Measurements from ENCODE around the gene VEPH1. TPM values are rescaled to one million over a fixed set of nuclear protein-coding genes. Genes with fewer than 3 reads are reported as not detected.

VEPH1 gene
- polyA plus RNA-seq, 2 of the 4 experiments (the other 2 are of a cell fraction) = 0.04 to 0.16 TPM

GRCh38 chr3:157369727-157370421 lies 133.3 kb downstream of the VEPH1 start:
- 24% methylated on average over 4 of the region's 4 CpGs for WGBS (ENCODE audit: missing lambda C conversion rate)
- ChIA-PET CTCF (no interaction called here), POLR2A (no interaction called here)
- Histone ChIP-seq H3K9me3 (no peaks in the 10 kb centered on the region), H3K4me2 (peak overlapping the region; percentile 61), H3K4me3 (no peak overlapping the region), H3K4me1 (peaks cover 30% of the 10 kb centered on the region), H3K27ac (peak overlapping the region; percentile 13 to 65; a peak in 5 of 6 replicates)
- TF ChIP-seq EP300 (IDR thresholded peaks at IDR 0.05) (no peak), CTCF (IDR thresholded peaks at IDR 0.05) (no peak), E2F6 (IDR thresholded peaks at IDR 0.05; ENCODE audit: borderline replicate concordance, low read depth) (no peak), TFCP2L1 (CRISPR knock-in tag; IDR thresholded peaks at IDR 0.05) (no peak), USF2 (IDR thresholded peaks at IDR 0.05) (no peak), ZSCAN20 (CRISPR knock-in tag; IDR thresholded peaks at IDR 0.05) (no peak), NFE2L2 (conservative IDR thresholded peaks at IDR 0.05; ENCODE audit: low read length) (no peak), POLR2AphosphoS2 (conservative IDR thresholded peaks at IDR 0.05; ENCODE audit: low read length) (no peak), FOSL2 (IDR thresholded peaks at IDR 0.05) (no peak), FOSL2 (CRISPR knock-in tag; IDR thresholded peaks at IDR 0.05) (no peak), GATA3 (IDR thresholded peaks at IDR 0.05; ENCODE audit: borderline replicate concordance) (no peak), HOXB13 (CRISPR knock-in tag; IDR thresholded peaks at IDR 0.05; ENCODE audit: low read depth) (no peak), KDM5A (IDR thresholded peaks at IDR 0.05) (no peak), CBX2 (IDR thresholded peaks at IDR 0.05; ENCODE audit: borderline replicate concordance, low read depth) (no peak), FOXS1 (CRISPR knock-in tag; IDR thresholded peaks at IDR 0.05) (no peak), ZNF302 (CRISPR knock-in tag; IDR thresholded peaks at IDR 0.05) (no peak), BCL3 (IDR thresholded peaks at IDR 0.05) (no peak), RCOR1 (IDR thresholded peaks at IDR 0.05; ENCODE audit: low read depth, low read length) (no peak), ATOH8 (CRISPR knock-in tag; IDR thresholded peaks at IDR 0.05; ENCODE audit: low read depth) (no peak), PBX3 (IDR thresholded peaks at IDR 0.05) (no peak)
- DNase-seq (ENCODE audit: low read depth in 1 of 2, low spot score in 1 of 2) (peak in 1 of 2 experiments; percentile 26), ATAC-seq (peak in 1 of 2 experiments; percentile 64; a peak in 3 of 6 replicates), FAIRE-seq (no peak)

GRCh38 chr3:157368171-157368570 lies 135.0 kb downstream of the VEPH1 start:
- ChIA-PET CTCF (no interaction called here), POLR2A (no interaction called here)
- no peak overlapping the region for H3K4me3 ChIP-seq
- whole genome bisulfite sequencing (ENCODE audit: missing lambda C conversion rate) = 81% methylated on average over 3 of the region's 3 CpGs
- no peak for TF ChIP-seq MAX (IDR thresholded peaks at IDR 0.05)
- no peak for TF ChIP-seq CBX2 (IDR thresholded peaks at IDR 0.05; ENCODE audit: borderline replicate concordance, low read depth)
- TF ChIP-seq TP53 (CRISPR knock-in tag; IDR thresholded peaks at IDR 0.05) = no peak
- no peak for TF ChIP-seq RNF2 (IDR thresholded peaks at IDR 0.05; ENCODE audit: borderline replicate concordance, low read depth)
- no peak for TF ChIP-seq KDM1A (IDR thresholded peaks at IDR 0.05; ENCODE audit: low read depth)
- TF ChIP-seq ZC3H11A (IDR thresholded peaks at IDR 0.05) = no peak
- TF ChIP-seq GATA3 (IDR thresholded peaks at IDR 0.05; ENCODE audit: borderline replicate concordance) = no peak
- no peak for TF ChIP-seq NFE2L2 (conservative IDR thresholded peaks at IDR 0.05; ENCODE audit: low read length)
- no peak for TF ChIP-seq HOXA7 (CRISPR knock-in tag; IDR thresholded peaks at IDR 0.05)
- TF ChIP-seq SREBF2 (IDR thresholded peaks at IDR 0.05) = no peak
- no peak for TF ChIP-seq EHF (CRISPR knock-in tag; IDR thresholded peaks at IDR 0.05)
- TF ChIP-seq RARB (CRISPR knock-in tag; IDR thresholded peaks at IDR 0.05) = no peak
- TF ChIP-seq FOXS1 (CRISPR knock-in tag; IDR thresholded peaks at IDR 0.05) = no peak
- no peak for TF ChIP-seq RFX5 (IDR thresholded peaks at IDR 0.05)
- TF ChIP-seq ZFP36 (IDR thresholded peaks at IDR 0.05; ENCODE audit: borderline replicate concordance, partially characterized antibody) = no peak
- no peak for TF ChIP-seq MYC (IDR thresholded peaks at IDR 0.05; ENCODE audit: borderline replicate concordance, low read length)
- no peak for TF ChIP-seq ZNF302 (CRISPR knock-in tag; IDR thresholded peaks at IDR 0.05)
- no peak for DNase-seq (ENCODE audit: low read depth in 1 of 2, low spot score in 1 of 2)
- no peak overlapping the region for H3K4me2 ChIP-seq
- peaks cover 30% of the 10 kb centered on the region for H3K4me1 ChIP-seq
- no peak overlapping the region for H3K27ac ChIP-seq
- FAIRE-seq = no peak
- H3K9me3 ChIP-seq = no peaks in the 10 kb centered on the region
- peak; percentile 55 to 56; a peak in 1 of 6 replicates for ATAC-seq

All from A549 (cell line).